NCI-H2196 treated with DMSO at 0.1 percent for 48 hours (cell line): ENCODE data around the gene RAI2.

Experiments
- DNase-seq: peaks from one replicate; lab custom pipeline; 2025; ENCODE audit not compliant: unreplicated experiment; lab: John Stamatoyannopoulos, UW

RAI2 gene

DNA sequence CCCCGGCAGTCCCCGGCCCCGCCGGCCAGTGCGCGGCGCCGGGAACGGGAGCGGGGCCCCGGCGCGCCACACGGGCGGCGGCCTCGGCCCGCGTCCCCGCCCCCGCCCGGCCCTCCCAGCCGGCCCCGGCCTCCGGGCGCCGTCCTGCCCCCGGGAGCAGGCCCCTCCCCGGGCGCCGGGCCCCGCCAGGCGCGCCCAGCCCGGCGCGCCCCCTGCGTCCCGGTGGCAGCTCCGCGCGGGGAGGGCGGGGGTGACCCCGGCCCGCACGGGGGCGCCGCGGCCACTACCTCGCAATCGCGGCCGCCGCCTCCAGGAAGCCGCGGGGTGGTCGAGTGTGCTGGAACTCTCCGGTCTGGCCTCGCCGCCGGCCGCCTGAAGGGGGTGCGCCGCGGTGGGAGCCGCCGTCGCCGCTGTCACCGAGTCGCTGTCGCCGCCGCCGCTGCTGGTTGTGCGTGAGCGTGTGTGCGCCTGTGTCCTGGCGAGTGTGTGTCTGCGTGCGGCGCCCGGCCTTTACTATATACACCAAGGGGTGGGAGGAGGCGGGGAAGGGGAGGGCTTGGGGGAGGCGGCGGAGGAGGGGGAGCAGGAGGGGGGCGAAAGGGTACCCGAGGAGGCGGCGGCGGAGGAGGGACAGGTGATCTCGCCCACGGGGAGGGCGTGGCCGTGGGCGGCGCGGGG is at the start of gene RAI2:
Gene RAI2, minus strand, starts transcription at position 488 of the 678 bp plus-strand sequence. CDS start 59,288 bp downstream, outside the sequence.
- DNase-seq: no peak

- no peak for DNase-seq
These were observed 27.3 kb upstream of the RAI2 start for GRCh38 chrX:17888421-17888820.

- DNase-seq: no peak
These were observed 21.6 kb upstream of the RAI2 start for GRCh38 chrX:17882680-17883079.

- DNase-seq: no peak
These were observed 17.1 kb upstream of the RAI2 start for GRCh38 chrX:17878028-17878670.

DNA sequence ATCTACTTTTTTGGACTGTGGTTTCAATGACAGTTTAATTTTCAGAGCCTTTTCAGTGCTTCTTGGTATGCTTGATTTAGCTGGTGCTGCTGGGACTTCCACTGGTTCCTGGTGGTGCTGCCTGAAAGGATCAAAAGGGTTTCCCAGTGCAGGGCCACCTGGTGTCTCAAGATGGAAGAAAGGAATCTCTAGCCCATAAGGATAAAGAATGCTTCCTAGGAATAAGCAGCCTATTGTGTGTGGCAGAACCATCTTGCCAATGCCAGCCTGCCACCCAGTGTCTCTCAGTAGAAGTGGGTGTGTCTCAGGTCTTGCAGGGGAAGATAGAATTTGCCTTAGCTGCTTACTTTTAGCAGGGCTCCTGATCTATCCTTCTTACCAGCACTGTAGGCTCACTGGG is 15.0 kb upstream of the RAI2 start:
- no peak for DNase-seq

GRCh38 chrX:17869580-17869979 is 8.5 kb upstream of the RAI2 start:
- DNase-seq: no peak

DNA sequence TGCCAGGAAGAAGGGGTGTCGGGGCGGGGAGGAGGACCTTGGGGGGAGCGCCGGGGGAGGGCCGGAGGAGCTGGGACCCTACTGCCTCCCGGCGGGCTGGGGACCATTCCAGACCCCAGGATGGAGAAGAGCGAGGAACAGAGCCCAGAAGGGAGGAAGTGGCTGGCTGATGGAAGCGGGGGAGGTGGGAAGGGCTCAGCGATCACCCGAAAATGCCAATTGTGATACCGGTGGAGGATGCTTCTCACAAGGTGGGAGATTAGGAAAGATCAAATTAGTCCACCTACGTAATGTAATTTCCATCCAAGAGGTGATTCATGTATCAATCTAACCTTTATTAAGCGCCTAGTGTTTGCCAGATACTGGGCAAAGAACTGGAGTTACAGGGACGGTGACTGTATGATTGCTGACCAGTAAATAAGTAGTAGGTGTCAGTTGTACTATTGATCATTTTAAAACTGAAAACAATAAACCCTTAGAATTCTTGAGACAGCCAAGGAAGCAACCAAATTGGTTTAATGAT is 452 bp upstream of the RAI2 start:
- DNase-seq: no peak

DNA sequence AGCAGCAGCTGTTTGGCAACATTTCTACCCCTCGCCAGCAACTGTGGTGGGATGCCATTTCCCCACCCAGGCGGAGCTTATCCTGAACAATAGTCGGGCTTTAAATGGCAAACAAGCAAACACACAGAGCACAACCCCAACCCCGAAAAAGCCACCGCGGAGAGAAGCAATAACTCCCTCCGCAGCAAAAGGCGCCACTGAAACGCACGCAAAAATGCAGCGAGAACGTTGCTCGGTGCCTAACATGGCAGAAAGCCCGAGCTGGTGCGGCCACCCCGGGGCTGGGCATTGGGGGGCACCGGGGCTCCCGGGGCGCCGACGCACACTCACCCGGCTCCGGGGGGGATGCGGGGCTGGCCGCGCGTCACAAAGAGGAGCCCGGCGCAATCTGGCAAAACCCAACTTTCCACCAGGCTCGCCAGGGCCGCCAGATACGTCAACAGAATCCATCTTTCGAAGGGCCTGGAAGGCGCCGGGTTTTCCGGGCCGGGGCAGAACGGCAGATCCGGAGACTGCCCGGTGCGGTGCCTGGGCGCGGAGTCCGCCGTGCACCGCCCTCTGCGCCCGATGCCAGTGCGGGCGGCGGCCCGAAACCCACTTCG is 818 bp downstream of the RAI2 start:
- DNase-seq: no peak

DNA sequence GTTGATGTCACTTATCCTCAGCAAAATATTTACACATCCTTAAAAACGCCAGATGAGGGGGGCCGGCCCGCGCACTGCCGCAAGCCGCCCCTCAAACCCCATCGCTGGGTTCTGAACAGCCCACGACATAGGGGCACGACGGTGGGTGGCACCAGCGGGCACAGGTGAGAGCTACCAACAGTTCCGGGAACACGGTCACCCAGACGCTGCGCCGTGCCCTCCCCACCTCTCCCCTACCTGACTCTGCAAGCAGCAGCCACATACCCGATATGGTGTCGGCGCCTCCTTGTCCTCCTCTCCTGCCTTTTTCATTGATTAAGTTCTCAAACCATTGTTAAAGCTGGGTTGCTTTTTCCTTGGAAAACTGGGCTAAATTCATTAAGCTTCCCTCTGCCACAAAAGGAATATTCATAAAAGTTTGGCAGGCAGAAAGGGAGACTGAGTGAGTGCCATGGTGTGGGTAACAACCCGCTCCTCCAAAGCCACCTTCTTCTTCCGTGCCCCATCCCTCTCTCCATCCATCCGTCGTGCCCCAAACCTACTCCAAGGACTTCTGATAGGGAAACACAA is 1.4 kb downstream of the RAI2 start:
- DNase-seq: no peak

DNA sequence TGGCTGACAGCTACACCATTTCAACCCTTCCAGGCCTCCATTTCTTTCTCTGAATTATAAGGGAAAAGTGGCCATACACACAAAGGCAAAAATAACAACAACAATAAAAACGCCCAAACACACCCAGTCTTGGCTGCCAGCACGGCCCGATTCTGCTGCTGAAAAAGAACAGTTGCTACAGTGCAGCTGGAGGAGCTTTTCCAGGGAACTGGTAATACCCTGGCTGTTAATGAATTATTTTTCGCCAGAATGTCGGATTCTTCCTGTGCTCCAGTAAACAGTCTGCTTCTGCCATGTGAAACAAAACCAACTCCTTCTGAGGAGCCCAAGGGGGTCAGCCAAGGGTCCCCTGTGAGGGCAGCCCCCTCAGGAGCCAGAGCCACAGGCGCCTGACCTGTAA is 6.6 kb downstream of the RAI2 start:
- DNase-seq: no peak

DNA sequence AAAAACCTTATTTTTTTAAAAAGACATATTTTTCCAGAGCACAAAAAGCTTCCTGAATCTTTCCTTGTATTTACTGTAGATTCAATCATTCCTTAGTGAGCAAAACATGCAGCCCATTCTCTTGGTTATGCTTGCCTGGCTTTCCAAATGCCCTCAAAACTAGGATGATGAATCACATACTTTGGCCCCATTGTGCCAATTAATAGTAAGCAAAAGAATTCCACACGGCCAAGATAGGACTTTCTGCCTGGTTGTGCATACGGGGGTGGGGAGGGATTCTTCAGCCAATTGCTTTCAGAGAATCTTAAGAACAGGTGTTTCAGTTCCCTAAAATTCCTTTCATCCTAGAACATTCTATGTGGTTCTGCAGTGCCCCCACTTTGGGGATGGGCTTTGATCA is 7.0 kb downstream of the RAI2 start:
- no peak for DNase-seq

DNA sequence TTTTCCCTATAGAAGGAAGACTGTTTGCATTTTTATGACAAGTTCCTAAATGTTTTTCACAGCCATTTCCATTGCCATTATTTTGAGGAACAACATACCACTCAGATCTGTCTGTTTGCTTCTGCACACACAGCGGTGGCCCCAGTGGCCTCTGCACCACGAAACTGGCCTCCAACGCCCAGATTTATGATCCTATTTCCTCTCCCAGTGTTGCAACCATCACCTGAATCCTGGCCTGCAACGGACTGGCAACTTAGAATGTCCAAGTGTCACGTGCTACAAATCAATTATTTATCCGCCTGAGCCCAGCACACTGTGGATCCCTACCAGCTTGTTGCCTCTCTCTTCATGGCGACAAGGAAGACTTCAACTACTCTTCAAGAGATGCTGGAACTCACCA is 9.2 kb downstream of the RAI2 start:
- no peak for DNase-seq

- DNase-seq: no peak
These were observed 12.4 kb downstream of the RAI2 start for GRCh38 chrX:17848545-17849265.

- no peak for DNase-seq
These were observed 15.1 kb downstream of the RAI2 start for GRCh38 chrX:17846045-17846444.

- DNase-seq: no peak
These were observed 16.9 kb downstream of the RAI2 start for GRCh38 chrX:17844236-17844635.

DNA sequence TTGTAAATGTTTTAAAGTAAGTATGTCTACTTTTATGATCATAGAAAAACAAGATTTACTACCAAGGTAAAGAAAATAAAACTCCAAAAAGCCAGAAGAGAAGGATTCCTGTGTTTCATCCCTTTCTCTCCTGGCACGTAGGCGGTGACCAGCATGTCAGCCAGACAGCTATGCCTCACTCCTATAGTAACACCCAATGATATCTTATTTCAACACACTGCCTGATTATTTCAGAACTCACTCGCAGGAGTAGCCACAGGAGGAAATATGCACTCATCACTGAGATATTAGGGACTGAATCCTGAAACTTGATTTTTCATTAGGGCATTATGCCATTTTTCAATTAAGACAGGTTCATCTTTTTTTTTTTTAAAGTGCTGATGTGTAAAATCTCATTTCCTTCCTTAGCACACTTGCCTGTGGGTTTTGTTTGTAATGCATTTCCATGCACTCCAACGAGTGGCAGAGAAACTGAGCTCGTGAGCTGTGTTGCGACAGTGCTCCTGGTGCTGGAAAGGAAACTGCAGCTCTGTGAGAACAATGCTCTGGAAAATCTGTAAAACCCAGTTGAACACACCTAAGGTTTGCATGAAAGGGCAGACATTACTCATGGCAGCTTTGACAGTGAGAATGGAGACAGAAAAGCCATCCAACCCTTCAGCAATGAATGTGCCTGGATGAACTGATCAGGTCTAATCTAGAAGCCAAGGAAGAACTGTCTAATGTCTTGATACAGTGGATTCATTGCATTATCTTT is 18.2 kb downstream of the RAI2 start:
- no peak for DNase-seq

GRCh38 chrX:17839269-17839668 is 21.8 kb downstream of the RAI2 start:
- no peak for DNase-seq

- DNase-seq: no peak
These were observed 24.3 kb downstream of the RAI2 start for GRCh38 chrX:17836830-17837229.

DNA sequence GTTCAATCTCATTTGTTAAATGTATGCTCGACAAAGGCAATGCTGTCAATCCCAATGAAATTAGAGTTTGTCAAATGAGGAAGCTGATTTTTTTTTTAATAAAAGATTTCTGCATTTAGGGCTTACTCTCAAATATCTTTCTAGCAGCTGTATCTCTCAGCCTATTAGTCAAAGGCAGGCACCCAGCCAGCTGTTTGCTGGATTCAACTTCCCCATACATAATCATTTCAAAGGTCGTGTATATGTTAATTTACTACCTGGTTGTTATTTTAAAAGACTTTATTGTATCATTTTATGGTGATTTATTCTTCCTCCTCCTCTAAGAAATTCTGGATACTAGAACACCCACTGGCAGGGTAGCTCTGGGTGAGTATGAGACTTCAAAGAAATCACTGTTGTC is 27.1 kb downstream of the RAI2 start:
- DNase-seq: no peak

DNA sequence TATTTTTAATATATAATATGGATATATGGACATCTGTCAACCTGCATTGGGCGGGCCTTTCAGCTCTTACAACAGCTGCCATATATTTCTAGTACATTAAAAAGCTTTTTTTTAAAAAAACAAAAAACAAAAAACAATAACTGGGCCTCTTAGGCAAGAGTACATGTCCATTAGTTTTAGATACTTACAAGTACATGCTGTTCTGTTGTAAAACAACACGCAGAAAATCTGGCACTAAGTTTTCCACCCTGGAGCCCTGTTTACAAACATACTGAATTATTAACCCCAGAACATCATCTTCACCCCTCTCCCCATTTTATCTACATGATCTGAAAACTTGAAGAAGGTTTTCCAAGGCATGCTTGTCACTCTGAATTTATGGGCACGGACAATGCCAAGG is 29.8 kb downstream of the RAI2 start:
- DNase-seq: no peak

DNA sequence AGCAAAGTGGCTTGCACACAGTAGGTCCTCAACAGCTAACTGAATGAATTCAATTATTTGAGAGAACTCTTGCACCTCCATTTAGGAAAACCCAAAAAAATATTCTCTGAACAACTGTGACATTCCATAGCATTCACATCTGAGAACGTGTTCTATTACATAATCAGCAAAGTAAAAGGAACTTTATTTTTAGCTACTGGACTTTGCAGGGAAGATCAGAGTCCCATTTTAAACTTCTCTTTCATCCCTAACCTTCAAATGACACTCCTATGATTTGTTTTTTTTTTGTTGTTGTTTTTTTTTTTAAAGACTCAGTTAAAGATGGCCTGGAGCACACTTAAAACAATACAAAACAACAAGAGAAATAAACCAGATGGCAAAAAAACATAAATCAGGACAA is 30.9 kb downstream of the RAI2 start:
- DNase-seq: no peak
